Effector CD8-positive, alpha-beta T cell (primary cell): ENCODE measurements around the gene RBBP7.

Experiments
- DNase-seq: peaks from one replicate; lab custom pipeline; 2025; lab: John Stamatoyannopoulos, UW
- total RNA-seq, 4 experiments: gene quantifications; one replicate each; lab custom pipeline; 2026; lab: John Stamatoyannopoulos, UW

Gene RBBP7
- total RNA-seq, result 143 to 168 (median 147) reads per million in 4 experiments

DNA sequence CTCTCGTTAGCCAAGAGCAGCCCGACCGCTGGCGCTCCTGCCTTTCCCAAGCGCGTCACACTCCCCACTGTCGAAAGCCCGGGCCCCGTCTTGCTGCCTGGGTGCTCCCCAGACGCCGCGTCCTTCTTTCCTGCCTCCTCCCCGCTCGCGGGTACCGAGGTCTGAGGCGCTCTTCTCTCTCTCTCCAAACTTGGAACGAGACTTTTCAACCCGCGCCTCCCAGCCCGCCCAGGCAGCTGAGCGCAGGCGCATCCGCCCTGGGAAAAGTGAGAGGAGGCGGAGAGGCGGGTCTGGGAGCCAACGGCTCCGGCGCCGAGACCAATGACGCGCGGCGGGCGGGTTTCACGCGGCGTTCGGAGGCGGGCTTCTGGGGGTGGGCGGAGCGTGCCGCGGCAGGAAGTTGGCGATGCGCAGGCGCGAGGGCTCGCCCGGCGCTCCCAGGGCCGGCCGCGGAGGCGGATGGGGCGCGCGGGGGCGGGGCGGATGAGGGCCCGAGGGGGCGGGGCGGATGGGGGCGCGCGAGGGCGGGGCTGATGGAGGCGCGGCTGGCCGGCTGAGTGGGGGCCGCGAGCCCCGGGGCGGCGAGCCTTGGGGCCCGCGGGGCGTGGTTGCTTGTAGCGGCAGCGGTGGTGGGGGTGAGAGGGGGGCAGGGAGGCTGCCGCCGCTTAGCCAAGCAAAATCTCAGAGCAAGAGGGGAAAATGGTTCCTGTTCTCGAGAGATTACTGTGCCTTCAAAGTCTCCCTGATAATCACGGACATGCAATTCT, at the start of gene RBBP7:
Gene RBBP7, minus strand, starts transcription at position 268 of the 767 bp plus-strand sequence. CDS start 309 bp downstream, outside the sequence.
- DNase-seq, result peak; percentile 88

DNA sequence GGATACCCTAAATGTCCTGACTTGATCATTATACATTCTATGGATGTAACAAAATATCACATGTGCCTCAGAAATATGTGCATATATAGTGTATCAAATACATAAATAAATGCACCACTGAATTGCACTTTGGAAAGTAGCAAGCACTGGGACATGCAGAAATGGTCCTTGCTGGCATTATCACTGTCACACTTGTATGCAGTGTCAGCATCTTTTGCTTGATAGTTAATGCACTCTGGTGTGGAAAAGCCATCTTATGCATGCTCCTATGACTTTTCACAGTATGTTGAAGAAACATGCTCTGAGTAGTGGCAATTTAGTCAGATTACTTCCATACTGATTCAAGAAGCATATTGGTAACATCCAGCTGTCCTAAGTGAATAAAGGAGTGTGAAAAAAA, 48.8 kb upstream of the RBBP7 start:
- DNase-seq, result no peak

- DNase-seq, result no peak
Measured at GRCh38 chrX:16917120-16917519, 47.0 kb upstream of the RBBP7 start.

DNA sequence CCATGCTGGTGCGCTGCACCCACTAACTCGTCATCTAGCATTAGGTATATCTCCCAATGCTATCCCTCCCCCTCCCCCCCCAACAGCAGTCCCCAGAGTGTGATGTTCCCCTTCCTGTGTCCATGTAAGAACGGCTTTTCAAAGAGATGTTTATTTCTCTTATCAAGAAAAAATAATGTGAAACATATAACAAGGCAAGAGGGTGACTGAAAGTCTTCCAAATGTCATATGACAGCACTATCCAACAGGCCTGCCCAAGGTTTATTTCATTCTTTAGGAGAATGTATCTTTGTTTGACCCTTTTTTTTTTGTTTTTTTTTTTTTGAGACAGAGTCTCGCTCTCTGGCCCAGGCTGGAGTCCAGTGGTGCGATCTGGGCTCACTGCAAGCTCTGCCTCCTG, 46.4 kb upstream of the RBBP7 start:
- no peak for DNase-seq

GRCh38 chrX:16914058-16914457, 43.9 kb upstream of the RBBP7 start:
- no peak for DNase-seq

DNA sequence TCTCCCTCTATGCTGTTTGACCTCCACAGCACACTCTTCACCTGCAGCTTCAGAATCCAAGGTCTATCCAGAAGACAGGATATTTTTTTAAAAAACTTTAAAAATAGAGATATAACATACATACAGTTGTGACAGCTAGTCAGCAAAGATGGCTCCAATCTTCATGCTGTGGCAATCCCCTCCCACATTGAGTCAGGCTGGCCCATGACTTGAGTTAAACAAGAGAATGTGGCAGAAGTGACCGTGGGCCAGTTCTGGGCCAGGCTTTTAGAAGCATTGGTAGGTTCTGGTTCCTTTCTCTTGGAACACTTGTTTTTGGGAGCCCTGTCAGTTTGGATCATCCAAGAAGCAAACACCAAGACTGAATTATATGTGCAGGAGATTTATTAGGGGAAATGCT, 40.2 kb upstream of the RBBP7 start:
- DNase-seq, result no peak

DNA sequence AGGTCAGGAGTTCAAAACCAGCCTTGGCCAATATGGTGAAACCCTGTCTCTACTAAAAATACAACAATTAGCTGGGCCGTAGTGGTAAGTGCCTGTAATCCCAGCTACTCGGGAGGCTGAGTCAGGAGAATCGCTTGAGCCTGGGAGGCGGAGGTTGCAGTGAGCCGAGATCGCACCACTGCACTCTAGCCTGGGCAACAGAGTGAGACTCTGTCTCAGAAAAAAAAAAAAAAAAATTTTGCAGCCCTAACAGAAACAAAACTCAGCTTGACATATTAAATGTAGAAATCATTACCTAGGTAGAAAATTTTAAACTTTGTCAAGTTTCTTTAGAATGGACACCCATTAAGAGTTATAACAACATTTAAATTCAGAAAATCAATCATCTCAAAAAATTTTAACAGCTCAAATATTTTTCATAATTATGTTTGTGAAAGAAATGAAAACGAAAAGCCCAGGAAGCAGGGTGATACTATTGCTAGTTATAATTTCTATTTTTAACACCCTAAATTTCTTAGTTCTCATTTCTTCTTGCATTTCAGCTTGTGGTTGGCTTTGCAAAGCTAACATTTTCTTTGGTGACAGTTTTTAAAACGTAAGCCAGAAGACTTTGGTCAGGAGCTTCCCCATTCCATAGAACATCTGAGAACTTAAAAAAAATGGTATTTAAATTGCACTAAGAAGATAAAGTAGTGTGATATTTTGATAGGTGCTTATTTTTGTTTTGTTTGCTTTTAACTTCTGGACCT, 33.3 kb upstream of the RBBP7 start:
- DNase-seq, result no peak

DNA sequence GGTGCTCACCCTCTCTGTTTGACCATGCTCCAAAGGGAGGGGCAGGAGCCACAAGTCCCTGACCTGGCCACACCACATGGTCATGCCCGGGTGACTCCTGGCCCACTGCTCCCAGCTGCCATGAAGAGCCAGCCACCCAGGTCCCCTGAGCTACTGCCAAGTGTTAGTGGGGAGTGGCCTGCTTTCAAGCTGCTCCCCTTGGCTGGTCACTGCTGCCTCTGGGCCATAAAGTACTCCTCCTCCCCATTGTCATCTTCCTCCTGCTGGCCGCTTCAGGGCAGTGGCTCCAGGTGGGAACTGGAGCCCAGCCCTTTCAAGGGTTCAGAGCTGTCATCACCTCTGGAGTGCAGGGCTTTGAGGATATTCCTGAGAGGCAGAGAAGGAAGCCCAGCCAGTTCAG, 27.3 kb upstream of the RBBP7 start:
- DNase-seq, result no peak

DNA sequence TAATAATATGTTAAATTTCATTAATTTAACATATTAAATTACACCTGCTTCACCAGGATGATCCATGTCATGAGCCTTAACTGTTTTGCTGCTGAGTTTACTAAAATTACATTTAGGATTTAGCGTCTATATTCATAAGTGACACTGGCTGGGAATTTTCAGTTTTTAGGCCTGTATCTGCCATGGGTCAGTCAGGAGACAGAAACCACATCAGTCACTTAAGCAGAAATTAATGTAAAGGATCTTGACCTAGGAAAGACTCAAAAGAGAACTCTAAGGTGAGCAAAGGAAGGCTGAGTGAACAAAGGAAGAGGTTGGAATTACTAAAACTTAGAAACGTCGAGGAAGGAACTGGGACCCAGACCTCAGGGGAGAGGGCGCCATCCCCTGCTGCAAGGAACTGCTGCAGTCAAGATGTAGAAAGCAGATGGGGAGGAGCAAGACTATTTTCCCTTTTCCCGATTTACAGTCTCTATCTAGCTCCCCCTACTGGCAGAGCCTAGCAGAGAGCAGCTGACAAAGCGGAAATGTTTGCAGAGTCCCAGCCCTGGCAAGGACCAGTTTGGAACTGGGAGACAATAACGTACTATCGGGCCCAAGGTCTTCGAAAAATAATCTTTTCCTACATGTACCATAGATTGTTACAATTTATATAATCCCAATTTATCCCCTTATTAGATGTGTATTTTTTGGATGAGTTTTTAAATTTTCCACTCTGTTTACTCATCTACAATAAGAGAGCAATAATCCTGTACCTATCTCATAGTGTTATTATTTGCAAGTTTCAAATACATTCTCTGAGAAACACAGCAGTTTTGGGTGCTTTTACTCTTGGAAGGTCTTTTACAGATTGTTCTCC, 22.6 kb upstream of the RBBP7 start:
- DNase-seq, result peak; percentile 25

DNA sequence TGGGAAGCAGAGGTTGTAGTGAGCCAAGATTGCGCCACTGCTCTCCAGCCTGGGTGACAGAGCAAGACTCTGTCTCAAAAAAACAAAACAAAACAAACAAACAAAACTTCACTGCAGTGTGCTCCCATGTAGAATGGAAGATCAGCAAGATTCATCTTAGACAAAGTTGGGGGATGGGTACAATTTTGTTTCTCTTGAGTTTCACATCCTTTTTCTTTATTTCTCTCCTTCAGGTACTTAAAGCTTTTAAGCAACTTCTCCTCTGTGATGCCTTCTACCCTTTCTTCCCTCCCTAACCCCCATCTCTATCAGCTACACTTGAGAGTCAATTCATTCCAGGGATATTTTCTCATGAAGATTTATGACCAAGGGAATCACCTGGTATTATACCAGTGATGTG, 15.5 kb upstream of the RBBP7 start:
- DNase-seq, result no peak

DNA sequence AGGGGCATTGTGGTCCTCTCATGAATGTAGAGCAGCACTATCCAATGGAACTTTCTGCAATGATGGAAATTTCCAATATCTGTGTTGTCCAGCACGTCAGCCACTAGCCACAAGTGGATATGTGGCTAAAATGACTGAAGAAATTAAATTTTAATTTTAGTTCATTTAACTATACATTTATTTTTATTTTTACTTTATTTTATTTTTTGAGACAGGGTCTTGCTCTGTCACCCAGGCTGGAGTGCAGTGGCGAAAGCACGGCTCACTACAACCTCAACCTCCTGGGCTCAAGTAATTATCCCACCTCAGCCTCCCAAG, 13.3 kb upstream of the RBBP7 start:
- no peak for DNase-seq

GRCh38 chrX:16882702-16883486, 12.7 kb upstream of the RBBP7 start:
- peak; percentile 49 for DNase-seq

DNA sequence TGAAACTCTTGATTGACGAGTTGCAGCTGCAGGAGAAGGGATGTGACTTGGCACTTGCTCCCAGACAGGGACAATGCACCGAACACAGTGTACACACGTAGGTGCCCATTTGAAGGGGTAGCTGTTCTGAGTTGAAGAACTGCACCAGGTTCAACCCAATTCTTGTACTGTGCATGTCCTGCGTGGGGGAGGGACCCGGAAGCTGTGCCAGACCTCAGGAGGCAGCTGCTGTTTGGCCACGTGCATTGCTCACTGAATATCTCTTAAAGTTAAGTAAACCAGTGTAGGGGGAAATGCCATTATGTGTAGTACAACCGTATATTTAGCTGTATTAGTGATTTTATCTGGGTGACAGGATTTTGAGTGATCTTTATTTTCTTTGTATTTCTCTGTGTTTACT, 12.0 kb upstream of the RBBP7 start:
- no peak for DNase-seq

- DNase-seq, result no peak
Measured at GRCh38 chrX:16876696-16877095, 6.5 kb upstream of the RBBP7 start.

DNA sequence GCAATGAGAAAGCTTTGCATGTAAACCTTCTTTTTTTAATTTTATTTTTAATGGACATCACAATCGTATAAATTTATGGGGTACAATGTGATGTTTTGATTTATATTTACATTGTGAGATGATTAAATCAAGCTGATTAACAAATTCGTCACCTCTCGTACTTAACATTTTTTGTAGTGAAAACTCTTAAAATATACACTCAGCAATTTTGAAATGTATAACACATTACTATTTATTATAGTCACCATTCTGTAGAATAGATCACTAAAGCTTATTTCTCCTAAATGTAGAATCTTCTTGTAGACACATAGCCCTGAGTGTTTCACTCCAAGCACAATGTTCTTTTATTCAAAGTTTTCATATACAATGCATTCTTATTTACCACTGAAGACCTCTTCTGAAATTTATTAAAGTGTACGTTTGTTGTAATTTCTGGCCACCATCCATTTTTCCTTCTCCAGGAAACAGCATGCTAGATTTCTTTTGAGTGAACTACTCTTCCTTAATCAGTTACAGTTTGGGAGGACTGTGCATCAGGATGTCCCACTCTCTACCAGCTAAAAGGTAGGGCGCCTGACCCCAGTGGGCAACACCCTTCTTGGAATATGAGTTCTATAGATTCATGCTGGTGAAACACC, 4.4 kb upstream of the RBBP7 start:
- no peak for DNase-seq

DNA sequence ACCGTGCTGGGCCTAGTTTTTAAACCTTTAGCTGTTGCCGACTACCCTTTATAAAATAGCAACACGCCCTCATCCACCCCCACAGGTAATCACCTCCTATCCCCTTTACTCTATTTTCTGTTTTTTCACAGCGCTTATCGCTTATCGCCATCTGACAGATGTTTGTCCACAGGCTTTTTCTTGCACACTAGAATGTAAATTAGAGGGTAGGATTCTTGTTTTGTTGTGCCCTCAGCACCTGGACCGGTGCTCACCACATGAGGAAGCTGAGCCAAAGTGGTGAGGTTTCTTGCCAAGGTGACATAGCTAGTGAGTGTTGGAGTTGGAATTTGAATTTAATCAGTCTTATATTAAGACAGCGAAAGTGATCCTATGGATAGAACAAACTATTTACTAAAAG, 2.9 kb upstream of the RBBP7 start:
- no peak for DNase-seq

- peak; percentile 34 for DNase-seq
Measured at GRCh38 chrX:16870862-16871815, 977 bp upstream of the RBBP7 start.

- DNase-seq, result peak; percentile 2
Measured at GRCh38 chrX:16869393-16870094, 618 bp downstream of the RBBP7 start.

GRCh38 chrX:16868920-16869319, 1.2 kb downstream of the RBBP7 start:
- no peak for DNase-seq
